Panc1 (cell line): Measurements from ENCODE around the gene IFFO2.

Experiments used
- CTCF ChIP-seq: fragments of 450-650 bp; IDR thresholded peaks from 2 replicates; pipeline ENCODE4 v1.5.1; 2017; ENCODE audit warnings: mild to moderate bottlenecking
- POLR2AphosphoS5 ChIP-seq: IDR thresholded peaks from 2 replicates; pipeline ENCODE4 v1.6.1; 2012; ENCODE audit warnings: mild to moderate bottlenecking, low read depth, low read length, moderate library complexity

GRCh38 chr1:18881164-18881563 lies 75.3 kb downstream of the IFFO2 start:
- no peak for TF ChIP-seq CTCF
- no peak for TF ChIP-seq POLR2AphosphoS5
